Sigmoid colon (tissue), 7 donors: ENCODE data around the gene EDARADD. TPM values are rescaled to one million over a fixed set of nuclear protein-coding genes. Genes with fewer than 3 reads are reported as not detected.

ENCODE experiments used
- DNase-seq: peaks from one replicate; pipeline ENCODE4 v3.0.0-alpha.2; 2019
- H3K27ac ChIP-seq, 4 donors: fragments of 200-600 bp; sonication (generic); one replicate each; pipeline ENCODE4 v1.5.1; 2016 to 2019; ENCODE audit warnings: mild to moderate bottlenecking in 1 of 4
- H3K27me3 ChIP-seq, 3 donors: fragments of 200-600 bp; sonication (generic); one replicate each; pipeline ENCODE4 v1.5.1; 2019; ENCODE audit warnings: mild to moderate bottlenecking in 1 of 3
- H3K36me3 ChIP-seq, 4 donors: fragments of 200-600 bp; sonication (generic); one replicate each; pipeline ENCODE4 v1.5.1; 2016 to 2019
- H3K4me1 ChIP-seq, 4 donors: fragments of 200-600 bp; sonication (generic); one replicate each; pipeline ENCODE4 v1.5.1; 2017 to 2019
- H3K4me3 ChIP-seq, 4 donors: fragments of 200-600 bp; sonication (generic); one replicate each; pipeline ENCODE4 v1.5.1; 2017 to 2019; ENCODE audit warnings: mild to moderate bottlenecking in 2 of 4, moderate library complexity in 1 of 4
- H3K9me3 ChIP-seq, 4 donors: fragments of 200-600 bp in 3 of 4; sonication (generic) in 3 of 4; one replicate each; pipeline versions ENCODE4 v1.5.1 to v1.6.1; 2013 to 2019
- EP300 ChIP-seq, 4 donors: sonication (generic); formaldehyde crosslinking; IDR thresholded peaks; one replicate each; pipeline ENCODE4 v1.6.1; 2017; ENCODE audit warnings: antibody characterized with exemption in 4 of 4
- POLR2A ChIP-seq, 2 donors: fragments of 450-650 bp; IDR thresholded peaks; one replicate each; pipeline ENCODE4 v1.6.1; 2016; ENCODE audit warnings: antibody characterized with exemption in 2 of 2, mild to moderate bottlenecking in 2 of 2, moderate library complexity in 2 of 2
- POLR2AphosphoS5 ChIP-seq, 4 donors: sonication (generic); formaldehyde crosslinking; IDR thresholded peaks; one replicate each; pipeline ENCODE4 v1.6.1; 2017; ENCODE audit warnings: antibody characterized with exemption in 4 of 4
- WGBS, 2 donors: extraction: QIAGEN DNeasy Blood & Tissue Kit; methylation state at CpG; one replicate each; pipeline ENCODE4 v1.1.7; 2013; 5-methylcytosine and 5-hydroxymethylcytosine counted together
- intact Hi-C: fragments of 100-400 bp; cut with DNase I; formaldehyde crosslinking; loops from one replicate; pipeline ENCODE4 v1.15.1; 2023
- polyA plus RNA-seq, 3 donors: library from polyadenylated mRNA; stranded (reverse); fragments of 200-250 nt; gene quantifications; one replicate each; pipeline ENCODE4 v1.2.3, GENCODE V29; 2013
- total RNA-seq, 4 donors: library from RNA; depleted of rRNA; stranded (reverse); fragments of >200 nt; gene quantifications; one replicate each; pipeline ENCODE4 v1.1.0, GENCODE V29; 2016
- TF ChIP-seq, protein P1 (sequence below), 4 experiments: fragments of 450-650 bp in 3 of 4; fragments of 200-600 bp in 1 of 4; IDR thresholded peaks; one replicate each; pipeline ENCODE4 v1.5.1; 2016 to 2019; ENCODE audit warnings: antibody characterized with exemption in 4 of 4, mild to moderate bottlenecking in 3 of 4, moderate library complexity in 2 of 4
- donor health status: healthy with polysubstance abuse.
- donor health status: Bipolar disorder and iron deficiency.
- donor health status: healthy.

EDARADD gene
- total and polyA plus RNA-seq, 7 donors: under 0.01 to 0.41 TPM; not detected in 5

DNA sequence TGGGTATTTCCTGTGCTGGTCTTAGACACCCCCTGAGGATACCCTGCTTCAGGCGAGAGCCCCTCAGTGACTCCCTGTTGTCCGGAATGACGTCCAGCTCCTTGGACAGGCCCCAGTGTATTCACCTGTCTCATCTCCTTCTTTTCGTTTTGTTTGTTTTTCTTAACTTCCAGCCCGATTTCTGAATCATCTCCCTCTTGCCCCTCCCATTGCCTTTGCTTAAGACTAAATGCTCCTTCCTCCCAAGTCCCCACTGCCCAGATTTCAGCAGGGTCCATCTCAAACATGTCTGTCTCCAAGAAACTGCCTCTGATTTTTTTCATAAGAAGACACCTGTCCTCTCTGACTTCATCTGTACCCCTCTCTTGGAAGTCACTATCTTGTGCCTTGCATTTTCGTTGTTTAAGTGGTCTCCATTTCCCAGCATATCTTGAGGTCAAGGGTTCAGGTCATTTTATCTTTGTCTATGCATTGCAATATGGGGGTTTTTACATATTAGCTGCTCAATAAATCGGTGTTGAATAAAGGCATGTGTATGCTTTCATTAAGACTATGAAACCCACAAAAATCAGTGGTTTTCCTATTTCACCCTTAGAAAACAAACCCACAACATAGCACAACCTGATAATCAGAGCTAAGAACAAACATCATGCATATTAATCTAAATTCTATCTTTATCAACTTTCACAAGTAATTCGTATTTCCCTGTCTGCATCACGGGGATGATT is 71.3 kb downstream of the EDARADD start:
- Histone ChIP-seq H3K27ac (no peak overlapping the region), H3K4me1 (no peaks in the 10 kb centered on the region), H3K4me3 (no peak overlapping the region), H3K9me3 (no peaks in the 10 kb centered on the region), H3K36me3 (no peaks in the 10 kb centered on the region), H3K27me3 (no peaks in the 10 kb centered on the region)
- no peak for TF ChIP-seq POLR2AphosphoS5 (IDR thresholded peaks at IDR 0.05)
- no peak for TF ChIP-seq EP300 (IDR thresholded peaks at IDR 0.05)
- TF ChIP-seq, protein P1, sequence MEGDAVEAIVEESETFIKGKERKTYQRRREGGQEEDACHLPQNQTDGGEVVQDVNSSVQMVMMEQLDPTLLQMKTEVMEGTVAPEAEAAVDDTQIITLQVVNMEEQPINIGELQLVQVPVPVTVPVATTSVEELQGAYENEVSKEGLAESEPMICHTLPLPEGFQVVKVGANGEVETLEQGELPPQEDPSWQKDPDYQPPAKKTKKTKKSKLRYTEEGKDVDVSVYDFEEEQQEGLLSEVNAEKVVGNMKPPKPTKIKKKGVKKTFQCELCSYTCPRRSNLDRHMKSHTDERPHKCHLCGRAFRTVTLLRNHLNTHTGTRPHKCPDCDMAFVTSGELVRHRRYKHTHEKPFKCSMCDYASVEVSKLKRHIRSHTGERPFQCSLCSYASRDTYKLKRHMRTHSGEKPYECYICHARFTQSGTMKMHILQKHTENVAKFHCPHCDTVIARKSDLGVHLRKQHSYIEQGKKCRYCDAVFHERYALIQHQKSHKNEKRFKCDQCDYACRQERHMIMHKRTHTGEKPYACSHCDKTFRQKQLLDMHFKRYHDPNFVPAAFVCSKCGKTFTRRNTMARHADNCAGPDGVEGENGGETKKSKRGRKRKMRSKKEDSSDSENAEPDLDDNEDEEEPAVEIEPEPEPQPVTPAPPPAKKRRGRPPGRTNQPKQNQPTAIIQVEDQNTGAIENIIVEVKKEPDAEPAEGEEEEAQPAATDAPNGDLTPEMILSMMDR (IDR thresholded peaks at IDR 0.05): no peak
- no peak for TF ChIP-seq POLR2A (IDR thresholded peaks at IDR 0.05)
- no peak for DNase-seq
- intact Hi-C loops: no loop called here
- WGBS, 2 donors: 72 to 74% methylated on average over 9 of the region's 9 CpGs

- H3K9me3 ChIP-seq: no peaks in the 10 kb centered on the region
- TF ChIP-seq EP300 (IDR thresholded peaks at IDR 0.05) (no peak), POLR2AphosphoS5 (IDR thresholded peaks at IDR 0.05) (no peak), POLR2A (IDR thresholded peaks at IDR 0.05) (no peak)
- TF ChIP-seq, protein P1 (IDR thresholded peaks at IDR 0.05): no peak
- 47 to 76% methylated on average over 5 of the region's 5 CpGs for WGBS, 2 donors
- H3K27ac ChIP-seq: no peak overlapping the region
- H3K4me1 ChIP-seq: no peaks in the 10 kb centered on the region
- intact Hi-C loops: no loop called here
- no peaks in the 10 kb centered on the region for H3K27me3 ChIP-seq
- no peak overlapping the region for H3K4me3 ChIP-seq
- no peaks in the 10 kb centered on the region for H3K36me3 ChIP-seq
- DNase-seq: no peak
Measured at GRCh38 chr1:236465959-236466303, 71.8 kb downstream of the EDARADD start.

GRCh38 chr1:236467327-236467641 is 73.2 kb downstream of the EDARADD start:
- 74 to 86% methylated on average over 5 of the region's 5 CpGs for WGBS, 2 donors
- intact Hi-C loops: no loop called here
- TF ChIP-seq POLR2A (IDR thresholded peaks at IDR 0.05) (no peak), EP300 (IDR thresholded peaks at IDR 0.05) (no peak), POLR2AphosphoS5 (IDR thresholded peaks at IDR 0.05) (no peak)
- TF ChIP-seq, protein P1 (IDR thresholded peaks at IDR 0.05): no peak
- Histone ChIP-seq H3K4me3 (no peak overlapping the region), H3K27me3 (no peaks in the 10 kb centered on the region), H3K36me3 (no peaks in the 10 kb centered on the region), H3K4me1 (peaks cover 0 to 9% (median 3%) of the 10 kb centered on the region in 4 donors), H3K27ac (no peak overlapping the region), H3K9me3 (no peaks in the 10 kb centered on the region)
- DNase-seq: no peak

DNA sequence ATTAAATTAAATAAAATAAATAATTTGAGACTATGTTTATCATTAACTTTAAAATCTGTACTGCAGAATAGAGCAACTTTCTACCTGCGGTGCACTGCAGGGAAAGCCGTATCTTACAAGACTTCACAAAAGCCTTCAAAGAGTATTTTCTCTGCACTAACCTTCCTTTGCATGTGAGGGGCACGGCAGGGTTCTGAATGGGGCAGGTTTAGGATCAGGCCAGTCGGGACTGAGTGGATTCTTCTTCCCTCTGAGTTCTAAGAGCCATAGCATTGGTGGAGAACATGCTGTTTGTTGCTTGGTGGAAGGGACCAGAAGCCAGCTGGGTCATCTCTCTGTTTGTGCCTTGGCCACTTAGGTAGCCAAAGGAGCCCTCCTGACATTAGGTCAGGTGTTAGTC is 74.5 kb downstream of the EDARADD start:
- Histone ChIP-seq H3K36me3 (no peaks in the 10 kb centered on the region), H3K4me3 (no peak overlapping the region), H3K27me3 (no peaks in the 10 kb centered on the region), H3K4me1 (peaks cover 0 to 14% (median 4%) of the 10 kb centered on the region in 4 donors), H3K9me3 (no peaks in the 10 kb centered on the region), H3K27ac (no peak overlapping the region)
- DNase-seq: no peak
- WGBS, 2 donors: 87 to 91% methylated on average over 4 of the region's 4 CpGs
- TF ChIP-seq, protein P1 (IDR thresholded peaks at IDR 0.05): no peak
- TF ChIP-seq POLR2A (IDR thresholded peaks at IDR 0.05): no peak
- no peak for TF ChIP-seq POLR2AphosphoS5 (IDR thresholded peaks at IDR 0.05)
- TF ChIP-seq EP300 (IDR thresholded peaks at IDR 0.05): no peak
- intact Hi-C loops: no loop called here

DNA sequence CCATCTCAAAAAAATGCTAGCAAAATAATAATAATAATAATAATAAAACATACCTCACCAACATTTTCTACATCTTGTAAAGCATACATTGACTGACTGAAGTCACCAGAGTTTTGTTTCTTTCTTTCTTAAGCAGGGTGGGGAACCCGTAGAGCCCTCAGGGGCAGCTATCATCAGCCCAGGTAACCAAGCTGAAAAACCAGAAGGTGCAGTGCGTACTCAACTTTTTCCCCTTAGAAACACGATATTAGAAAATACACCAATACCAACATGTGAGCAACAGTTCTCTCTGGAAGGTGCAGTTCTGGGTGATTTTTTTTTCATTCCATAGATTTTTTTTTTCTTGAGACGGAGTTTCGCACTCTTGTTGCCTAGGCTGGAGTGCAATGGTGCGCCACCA is 75.4 kb downstream of the EDARADD start:
- Histone ChIP-seq H3K27ac (no peak overlapping the region), H3K9me3 (no peaks in the 10 kb centered on the region), H3K27me3 (no peaks in the 10 kb centered on the region), H3K4me1 (peaks cover 0 to 14% (median 4%) of the 10 kb centered on the region in 4 donors), H3K36me3 (no peaks in the 10 kb centered on the region), H3K4me3 (no peak overlapping the region)
- DNase-seq: no peak
- TF ChIP-seq POLR2A (IDR thresholded peaks at IDR 0.05) (no peak), EP300 (IDR thresholded peaks at IDR 0.05) (no peak), POLR2AphosphoS5 (IDR thresholded peaks at IDR 0.05) (no peak)
- TF ChIP-seq, protein P1 (IDR thresholded peaks at IDR 0.05): no peak
- WGBS, 2 donors: 95 to 97% methylated on average over 6 of the region's 6 CpGs
- intact Hi-C loops: no loop called here
